ENCODE results near the gene RBM5.
"Not testable (repeated sequence)": the region's sequence is repeated elsewhere in the genome, so short reads cannot be mapped to it uniquely, and the experiment has no call there.

Gene RBM5

GRCh38 chr3:50088725-50089608 is at the start of gene RBM5:
RBM5 (plus strand) TSS chr3:50088919; CDS start chr3:50090435, 1,516 bp downstream.
- DNase-seq, result peak; percentile 19

DNA sequence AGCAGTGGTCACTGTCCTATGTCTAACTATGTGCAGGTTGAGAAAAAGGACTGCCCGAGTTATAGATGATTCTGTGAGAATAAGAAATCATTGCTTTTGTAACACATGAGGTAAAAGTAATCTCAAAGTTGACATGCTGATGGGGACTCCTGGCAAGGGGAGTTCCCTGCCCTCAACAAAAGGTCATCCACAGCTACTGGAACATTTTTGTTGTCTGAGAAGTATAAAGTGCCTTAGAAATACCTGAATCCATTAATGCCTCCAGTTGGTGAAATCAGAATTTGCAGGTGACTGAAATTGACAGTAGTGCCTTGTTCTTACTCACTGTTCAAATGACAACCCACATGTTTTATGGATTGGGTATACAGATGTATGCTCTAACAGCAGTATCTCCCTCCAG is 43.7 kb upstream of the RBM5 start:
- DNase-seq, result no peak

GRCh38 chr3:50047426-50047825 is 41.3 kb upstream of the RBM5 start:
- no peak for DNase-seq

DNA sequence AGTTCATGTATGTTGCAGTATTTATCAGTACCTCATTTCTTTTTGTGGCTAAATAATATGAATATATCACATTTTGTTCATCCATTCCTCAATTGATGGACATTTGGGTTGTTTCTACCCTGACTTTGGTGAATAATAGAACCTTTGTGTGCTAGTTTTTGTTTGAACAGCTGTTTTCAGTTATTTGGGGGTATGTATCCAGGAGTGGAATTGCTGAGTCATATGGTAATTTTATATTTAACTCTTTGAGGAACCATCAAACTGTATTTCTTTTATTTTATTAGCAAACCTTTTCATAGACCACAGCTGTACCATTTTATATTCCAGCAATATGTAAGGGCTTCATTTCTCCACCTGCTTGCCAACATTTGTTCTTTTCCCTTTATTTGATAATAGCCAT is 38.4 kb upstream of the RBM5 start:
- DNase-seq, result no peak

- no peak for DNase-seq
These were observed 31.0 kb upstream of the RBM5 start for GRCh38 chr3:50057756-50058155.

DNA sequence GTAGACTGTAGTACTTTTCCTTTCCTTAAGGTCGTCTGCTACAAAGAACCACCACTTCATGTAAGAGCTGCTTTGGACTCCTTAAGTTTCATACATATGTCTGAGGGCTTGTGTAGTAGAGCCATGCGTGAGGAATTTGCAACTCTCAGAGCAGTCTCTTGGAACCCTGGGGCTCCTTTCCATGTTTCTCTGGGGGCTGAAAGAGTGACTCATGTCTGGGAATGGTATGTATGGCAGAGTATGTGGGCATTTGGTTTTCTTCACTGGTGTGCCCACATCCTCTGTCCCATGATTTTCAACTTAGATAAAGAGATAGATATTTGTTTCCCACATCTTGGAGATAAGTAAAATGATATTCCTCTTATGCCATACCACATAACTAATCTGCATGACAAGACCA is 20.6 kb upstream of the RBM5 start:
- DNase-seq, result no peak

DNA sequence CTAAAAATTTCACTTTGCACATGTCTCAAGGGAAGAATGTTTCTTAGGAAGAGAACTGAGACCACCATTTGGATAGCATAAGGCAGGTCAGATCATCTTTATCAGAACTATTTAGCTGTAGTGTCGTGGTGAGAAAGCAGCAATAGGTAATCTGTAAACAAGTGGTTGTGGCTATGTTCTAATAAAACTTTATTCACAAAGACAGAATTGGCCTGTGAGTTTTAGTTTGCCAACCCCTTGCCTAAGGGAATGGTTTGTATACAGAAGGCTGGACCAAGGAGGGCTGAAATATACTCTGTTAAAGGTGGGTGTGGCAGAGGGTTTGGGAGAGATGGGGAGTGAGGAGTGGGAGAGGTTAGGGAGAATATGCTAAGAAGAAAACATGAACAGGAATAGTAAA is 10.6 kb upstream of the RBM5 start:
- no peak for DNase-seq

DNA sequence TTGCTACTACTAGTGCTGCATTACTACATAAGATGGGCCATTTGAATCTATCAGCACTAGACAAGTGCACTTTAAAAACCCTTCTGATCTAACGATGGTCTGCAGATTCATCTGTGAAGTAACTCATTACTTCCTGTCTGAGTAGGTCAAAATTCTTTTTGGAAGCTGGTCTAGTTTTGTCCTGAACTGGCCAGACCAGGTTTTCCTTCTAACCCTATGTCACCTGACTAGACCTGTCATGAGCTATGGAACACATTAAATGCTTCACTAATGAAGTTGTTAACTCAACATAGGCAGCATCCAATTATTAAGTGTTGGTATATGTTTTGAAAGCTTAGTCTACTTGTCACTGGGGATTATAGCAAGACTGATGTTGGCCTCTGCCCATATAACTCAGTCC is 10.1 kb upstream of the RBM5 start:
- no peak for DNase-seq

GRCh38 chr3:50084951-50085350 is 3.8 kb upstream of the RBM5 start:
- DNase-seq, result not testable (repeated sequence)

- no peak for DNase-seq
These were observed 858 bp downstream of the RBM5 start for GRCh38 chr3:50089609-50089945.

DNA sequence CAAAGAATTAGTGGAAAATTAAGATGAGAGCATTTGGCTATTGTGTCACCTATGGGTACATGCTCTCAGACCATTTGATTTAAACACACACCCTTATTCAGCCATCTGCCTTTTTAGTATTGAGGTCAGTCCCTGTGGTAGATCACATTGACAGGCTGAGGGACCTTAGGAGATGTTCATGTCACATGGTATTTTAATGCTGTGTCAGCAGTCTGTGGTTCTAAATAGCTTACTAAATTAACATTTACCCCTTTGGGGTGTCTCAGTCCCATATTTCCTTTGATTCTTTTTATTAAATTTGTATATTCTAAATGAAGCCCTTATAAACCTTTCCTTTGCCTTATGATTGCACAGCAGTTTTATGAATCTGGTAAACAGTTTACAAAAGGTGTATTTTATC is 2.3 kb downstream of the RBM5 start:
- DNase-seq, result no peak

DNA sequence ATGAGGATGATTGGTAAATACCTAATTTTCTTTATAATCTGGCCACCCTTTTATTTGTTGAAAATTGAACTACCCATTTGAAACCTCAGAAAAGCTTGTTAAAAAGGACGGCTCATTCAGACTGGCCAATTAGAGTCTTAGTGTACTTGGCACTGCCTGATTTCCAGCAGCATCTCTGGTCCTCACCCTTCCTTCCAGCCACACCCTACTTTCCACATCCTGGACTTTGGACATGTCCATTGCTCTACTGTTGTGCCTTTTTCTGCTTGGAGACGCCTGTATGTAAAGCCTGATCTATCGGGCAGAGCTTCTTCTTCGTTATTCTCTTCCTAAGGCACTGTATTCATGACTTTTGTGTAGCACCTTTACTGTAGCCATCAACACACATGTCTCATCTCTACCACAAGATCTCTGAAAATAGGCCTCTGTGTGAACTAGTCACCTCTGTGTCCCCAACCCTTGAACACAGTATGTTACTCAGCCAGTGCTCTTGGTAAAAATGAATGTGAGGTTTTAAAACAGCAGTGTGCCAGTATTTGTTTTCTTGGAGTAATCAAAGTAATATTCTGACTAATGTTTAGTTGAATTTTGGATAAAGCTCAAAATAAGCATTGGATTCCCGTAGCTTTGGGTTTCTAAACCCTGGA is 6.8 kb downstream of the RBM5 start:
- DNase-seq, result no peak

DNA sequence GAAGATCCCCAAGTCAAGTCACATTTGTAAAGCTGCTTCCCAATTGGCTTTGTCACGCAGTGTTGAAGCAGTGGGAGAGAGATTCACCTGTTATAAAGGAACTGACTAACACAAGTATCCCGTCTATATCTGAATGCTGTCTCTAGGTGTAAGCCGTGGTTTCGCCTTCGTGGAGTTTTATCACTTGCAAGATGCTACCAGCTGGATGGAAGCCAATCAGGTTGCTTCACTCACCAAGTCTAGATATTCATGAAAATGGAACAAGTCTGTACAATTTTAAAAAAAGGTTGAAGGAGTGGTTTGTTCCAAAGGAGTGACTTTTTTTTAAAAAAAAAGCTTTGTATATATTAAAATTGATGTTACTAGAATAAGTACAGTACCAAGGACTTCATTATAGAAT is 11.7 kb downstream of the RBM5 start:
- no peak for DNase-seq

GRCh38 chr3:50100956-50101845 is 12.5 kb downstream of the RBM5 start:
- no peak for DNase-seq

GRCh38 chr3:50102558-50102957 is 13.8 kb downstream of the RBM5 start:
- DNase-seq, result no peak

DNA sequence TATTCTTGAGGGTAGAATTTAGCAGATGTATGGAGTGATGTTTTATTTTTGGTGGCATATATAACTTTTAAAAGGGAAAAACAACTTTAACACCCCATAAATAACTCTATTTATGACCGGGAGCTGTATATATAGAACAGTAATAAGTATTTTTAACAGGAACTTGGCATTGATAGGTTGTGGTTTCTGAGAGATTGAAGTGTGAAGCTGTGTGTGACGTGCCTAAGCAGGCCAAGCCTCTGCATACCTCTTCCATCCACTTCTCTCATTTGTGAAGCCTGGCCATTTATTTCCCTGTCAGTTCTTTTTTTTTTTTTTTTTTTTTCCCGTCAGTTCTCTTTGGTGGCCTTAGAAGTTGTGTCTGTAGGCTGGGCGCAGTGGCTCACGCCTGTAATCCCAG is 23.0 kb downstream of the RBM5 start:
- DNase-seq, result no peak

DNA sequence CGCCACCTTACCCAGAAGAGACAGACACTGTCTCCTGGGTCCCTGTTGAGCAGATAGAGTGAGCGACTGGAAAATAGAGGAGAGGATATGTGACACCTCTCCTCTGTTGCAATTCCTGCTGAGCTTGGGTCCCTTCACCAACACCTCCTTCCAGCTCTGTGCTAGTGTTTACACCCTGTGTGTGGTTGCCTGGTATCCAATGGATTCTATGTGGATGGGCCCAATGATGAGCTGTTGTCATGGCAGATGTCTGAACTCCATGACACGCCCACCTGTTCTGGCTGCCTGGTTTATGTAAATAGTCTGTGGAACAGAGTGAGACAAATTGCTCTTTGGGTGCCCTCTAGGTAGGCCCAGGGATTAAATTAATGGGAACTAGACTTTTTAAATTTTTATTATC is 23.7 kb downstream of the RBM5 start:
- no peak for DNase-seq

GRCh38 chr3:50117120-50117519 is 28.4 kb downstream of the RBM5 start:
- DNase-seq, result no peak

DNA sequence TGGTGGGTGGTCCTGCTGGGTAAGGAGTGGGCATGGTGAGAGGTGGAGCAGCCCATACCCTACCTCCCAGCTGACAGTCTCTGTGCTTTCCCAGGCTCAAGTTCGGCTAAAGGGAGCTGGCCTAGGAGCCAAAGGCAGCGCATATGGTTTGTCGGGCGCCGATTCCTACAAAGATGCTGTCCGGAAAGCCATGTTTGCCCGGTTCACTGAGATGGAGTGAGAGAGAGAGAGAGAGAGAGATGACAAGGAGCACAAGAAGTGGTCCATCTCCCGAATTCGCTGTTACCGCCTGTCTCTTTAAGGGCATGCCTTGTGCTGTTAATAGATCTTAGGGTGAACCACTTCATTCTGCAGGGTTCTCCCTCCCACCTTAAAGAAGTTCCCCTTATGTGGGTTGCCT is 29.5 kb downstream of the RBM5 start:
- no peak for DNase-seq

- DNase-seq, result no peak
These were observed 31.1 kb downstream of the RBM5 start for GRCh38 chr3:50119786-50120185.

- DNase-seq, result no peak
These were observed 31.8 kb downstream of the RBM5 start for GRCh38 chr3:50120364-50121071.

DNA sequence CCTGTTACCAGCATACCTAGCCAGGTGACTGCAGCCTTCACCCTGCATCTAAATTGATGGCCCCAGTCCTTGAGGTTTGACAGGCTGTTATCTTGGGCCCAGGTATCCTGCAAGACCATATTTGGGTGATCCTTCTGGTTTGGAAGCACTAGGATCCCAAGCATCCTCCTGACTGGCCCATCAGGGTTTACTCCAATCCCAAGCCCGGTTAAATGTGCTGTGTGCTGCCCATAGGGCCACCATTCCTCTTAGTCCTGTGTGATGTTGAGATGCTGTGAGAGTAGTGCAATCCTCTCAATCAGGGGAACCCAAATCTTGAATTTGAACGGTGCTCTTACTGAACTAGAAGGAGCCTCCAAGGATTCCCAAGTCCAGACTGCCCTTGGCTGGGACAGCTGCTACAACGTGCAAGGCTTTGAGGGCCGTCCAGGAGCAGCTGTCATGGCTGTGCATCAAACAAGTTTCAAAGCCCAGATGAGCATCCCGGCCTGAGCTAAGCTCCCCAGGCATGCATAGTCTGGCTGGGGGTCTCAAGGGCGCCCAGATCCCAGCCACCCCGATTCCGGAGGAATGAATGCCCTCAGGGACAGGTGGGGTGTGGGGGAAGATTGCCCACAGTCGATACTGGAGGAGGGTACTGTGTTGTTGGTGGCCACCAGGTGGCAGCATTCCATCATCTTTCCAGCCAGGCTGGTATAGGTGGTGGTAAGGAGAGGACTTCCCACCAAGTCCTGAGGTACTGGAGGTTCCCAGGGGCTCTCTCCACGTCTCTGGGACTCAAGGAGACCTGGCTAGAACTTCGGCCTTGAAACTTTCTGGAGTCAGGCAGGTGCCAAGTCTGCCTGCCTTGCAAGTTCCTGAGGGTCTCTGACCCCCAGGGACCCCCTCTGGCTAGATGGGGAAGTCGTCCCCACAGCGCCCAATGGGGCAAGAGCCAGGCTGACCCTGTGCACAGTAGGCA is 32.6 kb downstream of the RBM5 start:
- DNase-seq, result no peak
